ENCODE measurements around the gene SERTAD1.
"Not testable (repeated sequence)": the region's sequence is repeated elsewhere in the genome, so short reads cannot be mapped to it uniquely, and the experiment has no call there.

SERTAD1 gene, protein sequence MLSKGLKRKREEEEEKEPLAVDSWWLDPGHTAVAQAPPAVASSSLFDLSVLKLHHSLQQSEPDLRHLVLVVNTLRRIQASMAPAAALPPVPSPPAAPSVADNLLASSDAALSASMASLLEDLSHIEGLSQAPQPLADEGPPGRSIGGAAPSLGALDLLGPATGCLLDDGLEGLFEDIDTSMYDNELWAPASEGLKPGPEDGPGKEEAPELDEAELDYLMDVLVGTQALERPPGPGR

DNA sequence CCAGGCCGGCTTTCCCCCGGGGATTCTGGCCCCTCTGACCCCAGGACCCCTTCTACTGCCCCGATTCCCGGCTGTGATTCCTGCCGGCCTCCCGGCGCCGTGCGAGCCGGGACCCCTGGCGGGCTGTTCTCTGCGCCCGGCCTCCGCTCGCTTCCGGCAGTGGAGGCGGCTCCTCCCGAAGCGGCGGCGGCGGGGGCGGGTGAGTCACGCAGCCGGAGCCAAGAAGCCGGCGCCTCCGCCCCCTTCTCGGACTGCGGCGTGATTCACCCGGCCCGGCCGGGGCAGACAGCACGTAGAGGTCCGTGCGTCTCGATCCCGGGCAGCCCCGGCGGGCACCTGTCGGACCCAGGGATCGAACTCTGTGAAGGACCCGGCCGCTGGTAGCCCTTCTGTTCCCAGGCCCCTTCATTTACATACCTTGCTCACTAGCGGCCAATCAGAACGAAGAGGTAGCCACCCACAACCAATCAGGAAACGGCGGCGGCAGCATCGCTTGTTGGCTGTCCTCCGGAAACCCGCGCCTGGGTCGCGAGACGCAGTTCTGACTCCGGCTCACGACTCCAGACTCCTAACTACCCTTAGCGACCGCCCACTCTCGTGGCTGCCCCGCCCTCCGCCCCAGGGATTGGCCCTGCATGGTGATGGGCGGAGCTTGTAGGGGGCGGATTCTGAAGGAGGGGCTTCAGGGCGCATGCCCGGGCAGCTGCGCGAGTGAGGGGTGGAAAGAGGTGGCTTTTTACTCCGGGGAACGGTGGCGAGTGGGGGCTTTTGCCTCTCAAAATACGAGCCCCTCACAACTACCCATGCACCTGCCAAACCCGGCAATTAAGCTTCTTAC lies at the start of gene SERTAD1:
Gene SERTAD1 (minus strand): TSS at position 543 of the 838 bp plus-strand sequence. CDS start 2,446 bp downstream, outside the sequence.
- peak; percentile 100 for DNase-seq

DNA sequence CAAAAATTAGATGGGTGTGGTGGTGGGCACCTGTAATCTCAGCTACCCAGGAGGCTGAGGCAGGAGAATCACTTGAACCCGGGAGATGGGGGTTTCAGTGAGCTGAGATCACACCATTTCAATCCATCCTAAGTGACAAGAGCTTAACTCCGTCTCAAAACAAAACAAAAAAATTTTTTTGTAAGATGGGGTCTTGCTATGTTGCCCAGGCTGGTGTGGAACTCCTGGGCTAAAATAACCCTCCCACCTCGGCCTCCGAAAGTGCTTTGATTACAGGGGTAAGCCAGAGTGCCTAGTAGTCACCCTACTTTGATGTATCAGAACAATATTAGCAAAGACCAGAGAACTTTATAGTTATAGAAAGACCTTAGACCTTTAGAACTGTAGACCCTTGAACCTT lies 48.9 kb upstream of the SERTAD1 start:
- DNase-seq = no peak

DNA sequence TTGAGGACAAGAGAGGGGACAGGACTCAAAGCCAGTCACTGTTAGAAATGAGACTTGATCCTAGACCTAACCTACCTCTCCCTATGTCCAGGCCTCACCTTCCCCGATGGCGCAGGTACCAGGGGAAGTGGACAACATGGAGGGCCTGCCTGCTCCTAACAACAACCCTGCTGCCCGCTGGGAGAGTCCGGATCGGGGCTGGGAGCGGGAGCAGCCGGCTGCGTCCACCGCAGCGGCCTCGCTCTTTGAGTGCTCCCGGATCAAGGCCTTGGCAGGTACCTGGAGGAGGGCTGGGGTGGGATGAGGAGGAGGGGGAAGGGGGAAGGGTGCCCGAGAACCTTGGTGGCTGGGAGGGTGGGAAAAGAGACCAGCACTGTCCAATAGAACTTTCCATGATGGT lies 46.7 kb upstream of the SERTAD1 start:
- no peak for DNase-seq

DNA sequence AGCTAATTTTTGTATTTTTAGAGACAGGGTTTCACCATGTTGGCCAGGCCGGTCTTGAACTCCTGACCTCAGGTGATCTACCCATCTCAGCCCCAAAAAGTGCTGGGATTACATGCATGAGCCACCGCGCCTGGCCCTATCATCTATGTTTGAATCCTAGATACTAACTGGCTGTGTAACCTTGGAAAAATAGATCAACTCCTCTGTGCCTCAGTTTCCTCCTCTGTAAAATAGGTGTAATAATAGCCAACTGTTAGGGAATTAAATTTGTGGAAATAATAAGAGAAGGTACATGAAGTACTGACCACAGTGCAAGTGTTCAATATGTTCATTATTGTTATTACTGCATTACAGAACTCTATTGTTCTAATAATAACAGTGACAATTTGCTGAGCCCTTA lies 45.3 kb upstream of the SERTAD1 start:
- no peak for DNase-seq

DNA sequence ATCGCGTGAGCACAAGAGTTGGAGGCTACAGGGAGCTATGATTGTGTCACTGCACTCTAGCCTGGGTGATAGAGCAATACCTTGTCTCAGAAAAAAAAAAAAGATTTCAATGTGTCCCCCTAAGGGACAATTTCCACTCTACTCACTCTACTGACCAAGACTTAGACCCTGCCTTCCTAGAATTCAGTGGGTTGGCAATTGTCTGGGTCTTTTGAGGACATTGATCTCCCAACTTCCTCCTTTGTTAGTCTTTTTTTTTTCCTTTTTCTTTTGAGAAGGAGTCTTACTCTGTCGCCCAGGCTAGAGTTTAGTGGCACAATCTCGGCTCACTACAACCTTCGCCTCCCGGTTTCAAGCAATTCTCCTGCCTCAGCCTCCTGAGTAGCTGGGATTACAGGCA lies 43.2 kb upstream of the SERTAD1 start:
- no peak for DNase-seq

DNA sequence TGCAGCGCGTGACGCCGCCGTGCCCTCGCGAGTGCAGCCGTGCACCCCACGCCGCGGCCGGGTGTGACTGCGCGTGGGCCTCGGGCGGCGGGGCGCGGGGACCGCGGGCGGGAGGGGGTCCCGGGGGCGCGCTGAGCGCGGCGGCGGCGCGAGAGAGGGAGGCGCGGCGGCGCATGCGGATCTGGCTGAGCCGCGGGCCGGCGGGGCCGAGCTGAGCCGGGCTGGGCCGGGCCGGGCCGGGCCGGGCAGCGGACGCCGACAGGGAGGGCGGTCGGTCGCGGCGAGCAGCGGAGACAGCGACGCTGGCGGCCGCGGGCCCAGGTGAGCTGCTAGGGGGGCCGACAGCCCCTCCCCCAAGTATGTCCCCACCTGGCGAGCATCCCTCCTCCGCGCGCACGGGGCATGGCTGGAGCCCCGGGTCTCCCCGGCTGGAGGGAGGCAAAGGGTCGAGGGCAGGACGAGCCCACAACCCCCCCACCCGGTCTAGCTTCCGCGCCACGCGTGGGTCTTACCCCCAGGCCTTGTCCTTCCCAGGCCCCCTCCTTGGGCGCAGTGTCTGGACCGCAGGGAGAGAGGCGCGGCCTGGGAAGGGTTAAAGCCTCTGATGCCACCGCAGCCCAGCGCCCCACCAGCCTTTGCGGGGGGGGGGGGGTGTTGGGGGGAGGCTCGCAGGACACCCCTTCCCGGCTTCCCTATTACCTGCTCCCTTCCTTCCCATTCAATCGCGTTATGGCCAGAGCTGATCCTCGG lies 41.4 kb upstream of the SERTAD1 start, which contains the start of gene SPTBN4:
Gene SPTBN4 (plus strand): TSS at position 17 of the 750 bp plus-strand sequence. CDS start 5,621 bp downstream, outside the sequence.
- DNase-seq = no peak

DNA sequence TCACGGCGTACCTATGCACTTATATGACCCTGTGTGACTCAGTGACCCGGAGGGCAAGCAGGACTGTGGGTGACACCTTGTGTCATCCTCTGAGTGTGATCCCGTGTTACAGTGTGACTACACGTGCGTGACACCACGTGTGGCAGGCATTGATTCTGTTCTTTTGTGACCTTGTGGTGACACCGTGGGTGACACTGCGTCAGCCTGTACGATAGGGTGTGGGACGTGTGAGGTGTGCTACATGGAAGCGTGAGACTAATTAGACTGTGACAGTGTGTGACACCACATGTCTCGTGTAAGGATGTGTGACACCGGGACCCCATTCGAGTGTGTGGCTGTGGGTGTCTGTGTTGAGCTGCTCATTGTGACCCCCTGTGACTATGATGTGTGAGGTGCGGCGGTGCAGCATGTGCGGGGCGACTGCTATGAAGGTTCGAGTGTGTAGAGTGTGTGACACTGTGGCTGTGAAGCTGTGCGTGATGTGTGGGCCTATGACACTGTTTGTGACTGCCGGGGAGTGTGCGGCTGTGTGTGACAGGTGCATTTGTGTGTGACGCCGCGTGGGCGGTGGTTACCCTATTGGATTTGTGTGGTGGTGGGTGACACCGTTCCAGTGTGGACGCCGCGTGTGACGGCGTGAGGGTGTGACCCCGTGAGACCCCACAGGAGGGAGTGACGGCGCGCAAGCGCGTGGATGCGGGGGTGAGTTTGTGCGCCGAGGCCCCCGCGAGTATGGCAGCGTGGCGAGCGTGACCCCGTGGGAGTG lies 40.6 kb upstream of the SERTAD1 start:
- DNase-seq = peak; percentile 91

DNA sequence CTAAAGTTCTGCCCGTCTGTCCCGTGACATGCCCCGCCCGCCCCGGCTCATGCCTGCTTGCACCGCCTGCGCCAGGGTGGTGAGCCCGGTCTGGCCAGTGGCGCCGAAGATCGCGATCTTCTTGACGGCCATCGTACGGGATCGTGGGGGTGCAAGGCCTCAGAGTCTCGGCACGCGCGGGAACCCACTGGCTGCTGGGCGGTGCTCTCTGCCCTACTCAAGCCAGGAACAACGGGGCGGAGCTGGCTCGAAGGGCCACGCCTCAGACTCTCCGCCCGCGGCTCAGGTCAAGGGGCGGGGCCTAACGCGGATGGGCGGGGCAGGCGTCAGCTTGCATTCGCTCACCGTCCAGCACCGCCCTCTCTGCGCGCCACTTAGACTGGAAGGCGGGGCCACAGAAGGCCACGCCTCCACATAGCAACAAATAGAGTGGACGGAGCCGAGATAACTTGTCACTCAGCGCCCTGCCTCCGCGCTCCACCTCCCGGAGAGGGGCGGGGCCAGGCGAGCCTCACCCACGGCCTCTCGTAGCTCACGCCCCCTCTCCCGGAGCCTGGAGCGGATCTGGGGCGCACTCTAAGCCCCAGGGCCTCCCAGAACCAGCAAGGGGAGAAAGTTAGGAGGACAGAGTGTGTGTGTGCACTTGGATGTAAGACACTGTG lies 39.9 kb upstream of the SERTAD1 start, which contains the start of gene BLVRB:
Gene BLVRB (minus strand): TSS at position 189 of the 662 bp plus-strand sequence. CDS start 57 bp downstream, at position 132.
- DNase-seq = peak; percentile 100

DNA sequence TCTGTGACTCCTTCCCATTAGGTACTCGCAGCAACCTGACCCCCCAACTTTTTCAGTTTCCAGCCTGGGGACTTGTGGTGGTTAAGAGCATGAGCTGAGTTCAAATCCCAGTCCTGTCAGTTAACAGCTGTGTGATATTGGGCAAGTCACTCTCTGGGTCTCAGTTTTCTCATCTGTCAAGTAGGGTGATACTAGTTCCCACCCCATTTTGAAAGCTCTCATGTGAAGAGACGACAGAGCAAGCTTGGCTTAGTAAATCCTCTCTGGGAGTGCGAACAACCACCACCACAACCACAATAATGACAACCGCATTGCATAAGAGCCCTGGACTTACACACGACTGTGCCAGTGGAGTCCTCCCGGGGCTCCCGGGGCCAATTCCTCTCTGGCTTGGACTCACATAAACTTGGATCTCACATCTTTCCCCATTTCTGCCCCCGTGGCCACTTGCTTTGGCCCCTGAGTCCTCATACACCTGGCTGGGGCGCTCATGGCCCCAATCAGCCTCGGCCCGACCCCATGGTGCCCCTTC lies 39.3 kb upstream of the SERTAD1 start:
- DNase-seq = no peak

DNA sequence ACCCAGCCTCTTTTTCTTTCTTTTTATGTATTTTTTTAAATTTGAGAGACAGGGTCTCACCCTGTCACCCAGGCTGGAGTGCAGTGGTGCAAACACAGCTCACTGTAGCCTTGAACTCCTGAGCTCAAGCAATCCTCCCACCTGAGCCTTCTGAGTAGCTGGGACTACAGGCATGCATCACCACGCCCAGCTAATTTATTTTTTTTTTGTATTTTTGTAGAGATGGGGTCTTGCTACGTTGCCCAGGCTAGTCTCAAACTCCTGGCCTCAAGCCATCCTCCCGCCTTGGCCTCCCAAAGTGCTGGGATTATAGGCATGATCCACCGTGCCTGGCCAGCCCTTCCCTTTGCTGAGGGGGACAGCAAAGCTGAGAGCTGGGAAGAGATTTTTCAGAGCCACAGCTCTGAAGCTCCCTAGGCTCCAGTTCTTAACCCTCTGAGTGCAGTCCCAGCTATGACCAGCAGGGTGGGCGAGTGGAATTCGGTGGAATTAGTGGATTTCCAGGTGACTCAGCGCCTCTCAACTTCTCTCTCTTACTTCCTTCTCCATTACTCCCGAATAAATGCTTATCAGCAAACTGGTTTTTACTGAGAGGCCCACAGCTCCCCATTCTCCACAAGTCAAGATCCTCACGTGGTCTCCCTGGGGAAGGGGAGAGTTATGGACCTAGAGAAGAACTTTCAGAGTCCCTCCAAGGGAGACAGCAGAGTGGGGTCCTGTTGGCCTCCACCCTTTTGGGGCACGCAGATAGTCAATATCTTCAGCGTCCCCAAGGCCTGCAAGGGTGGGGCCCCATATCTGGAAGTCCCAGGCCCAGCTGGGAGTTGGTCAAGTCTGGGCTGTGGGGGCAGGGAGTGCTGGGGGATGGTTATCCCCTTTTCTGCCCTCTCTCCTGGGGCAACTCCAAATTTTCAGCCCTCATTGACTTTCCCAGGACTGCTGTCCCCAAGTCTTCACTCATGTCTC lies 38.5 kb upstream of the SERTAD1 start:
- DNase-seq = peak; percentile 91

DNA sequence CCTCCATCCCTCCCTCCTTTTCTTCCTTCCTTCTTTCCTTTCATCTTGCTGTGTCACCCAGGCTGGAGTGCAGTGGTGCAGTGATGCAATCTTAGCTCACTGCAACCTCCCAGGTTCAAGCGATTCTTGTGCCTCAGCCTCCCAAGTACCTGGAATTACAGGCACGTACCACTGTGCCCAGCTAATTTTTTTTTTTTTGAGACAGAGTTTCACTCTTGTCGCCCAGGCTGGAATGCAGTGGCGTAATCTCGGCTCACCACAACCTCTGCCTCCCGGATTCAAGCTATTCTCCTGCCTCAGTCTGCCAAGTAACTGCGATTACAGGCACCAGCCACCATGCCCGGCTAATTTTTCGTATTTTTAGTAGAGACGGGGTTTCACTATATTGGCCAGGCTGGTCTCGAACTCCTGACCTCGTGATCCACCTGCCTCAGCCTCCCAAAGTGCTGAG lies 37.8 kb upstream of the SERTAD1 start:
- DNase-seq = not testable (repeated sequence)

DNA sequence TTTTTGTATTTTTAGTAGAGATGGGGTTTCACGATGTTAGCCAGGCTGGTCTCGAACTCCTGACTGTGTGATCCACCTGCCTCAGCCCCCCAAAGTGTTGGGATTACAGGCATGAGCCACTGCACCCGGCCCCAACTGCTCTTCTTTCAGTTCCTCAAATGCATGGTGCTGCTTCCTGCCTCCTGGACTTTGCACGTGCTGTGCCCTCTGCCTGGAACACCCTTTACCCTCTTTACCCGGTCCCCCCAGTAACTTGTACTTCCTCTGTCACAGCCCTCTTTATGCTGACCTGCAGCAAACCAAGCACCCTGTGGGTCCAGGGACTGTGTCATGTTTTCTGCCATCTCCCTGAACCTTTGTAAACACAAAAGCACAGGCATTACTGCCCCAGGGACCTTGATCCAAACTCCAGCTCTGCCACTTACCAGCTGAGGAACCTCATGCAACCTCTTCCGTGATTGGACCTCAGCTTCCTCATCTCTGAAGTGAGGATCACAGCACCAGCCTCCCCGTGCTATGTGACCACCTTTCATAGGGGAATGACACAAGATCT lies 36.0 kb upstream of the SERTAD1 start:
- no peak for DNase-seq

DNA sequence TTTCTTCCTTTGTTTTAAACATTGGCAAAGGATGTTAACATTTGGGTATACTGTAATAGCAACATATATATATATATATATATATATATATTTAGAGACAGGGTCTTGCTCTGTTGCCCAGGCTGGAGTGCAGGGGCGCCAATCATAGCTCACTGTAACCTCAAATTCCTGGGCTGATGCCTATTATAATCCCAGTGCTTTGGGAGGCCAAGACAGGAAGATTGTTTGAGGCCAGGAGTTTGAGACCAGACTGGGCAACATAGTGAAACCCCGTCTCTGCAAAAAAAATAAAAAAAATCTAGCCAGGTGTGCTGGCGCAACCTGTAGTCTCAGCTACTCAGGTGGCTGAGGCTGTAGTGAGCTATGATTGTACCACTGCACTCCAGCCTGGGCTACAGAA lies 34.4 kb upstream of the SERTAD1 start:
- no peak for DNase-seq

DNA sequence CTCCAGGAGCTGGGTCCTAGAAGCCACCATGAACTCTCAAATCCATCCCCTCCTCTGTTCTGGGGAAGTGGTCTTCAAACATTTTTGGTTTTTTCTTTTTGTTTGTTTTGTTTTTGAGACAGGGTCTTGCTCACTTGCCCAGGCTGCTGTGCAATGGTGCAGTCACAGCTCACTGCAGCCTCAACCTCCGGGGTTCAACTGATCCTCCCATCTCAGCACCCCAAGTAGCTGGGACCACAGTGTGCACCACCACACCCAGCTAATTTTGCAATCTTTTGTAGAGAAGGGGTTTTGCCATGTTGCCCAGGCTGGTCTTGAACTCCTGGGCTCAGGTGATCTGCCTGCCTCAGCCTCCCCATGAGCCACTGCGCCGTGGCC lies 32.8 kb upstream of the SERTAD1 start:
- no peak for DNase-seq

DNA sequence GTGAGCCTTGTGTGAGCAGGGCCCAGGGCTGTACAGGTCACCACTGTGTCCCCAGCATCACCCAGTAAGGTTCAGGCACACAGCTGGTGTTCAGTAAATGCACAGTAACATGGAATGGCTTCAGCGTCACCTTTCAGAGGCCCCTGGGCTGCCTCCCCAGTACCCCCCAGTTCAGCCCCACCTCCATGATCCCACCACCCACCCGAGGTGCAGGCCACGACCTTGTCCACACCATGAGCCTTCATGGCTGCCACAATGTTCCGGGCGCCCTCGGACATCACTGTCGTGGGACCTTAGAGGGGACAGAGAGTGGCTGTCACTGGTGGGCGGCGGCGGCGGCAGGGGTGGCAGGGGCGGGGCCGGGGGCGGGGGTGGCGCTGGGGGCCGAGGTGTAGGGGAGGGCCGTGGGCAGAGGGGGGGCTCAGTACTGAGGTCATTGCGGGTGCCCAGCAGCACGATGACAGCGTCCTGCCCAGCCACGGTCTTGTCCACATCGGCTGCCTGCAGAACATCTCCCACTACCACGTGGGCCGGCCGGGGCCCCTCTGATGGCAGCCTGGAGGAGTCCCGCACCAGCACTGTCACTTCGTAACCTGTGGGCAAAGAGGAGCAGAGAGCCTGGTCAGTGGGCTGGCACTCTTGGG lies 32.3 kb upstream of the SERTAD1 start:
- no peak for DNase-seq

DNA sequence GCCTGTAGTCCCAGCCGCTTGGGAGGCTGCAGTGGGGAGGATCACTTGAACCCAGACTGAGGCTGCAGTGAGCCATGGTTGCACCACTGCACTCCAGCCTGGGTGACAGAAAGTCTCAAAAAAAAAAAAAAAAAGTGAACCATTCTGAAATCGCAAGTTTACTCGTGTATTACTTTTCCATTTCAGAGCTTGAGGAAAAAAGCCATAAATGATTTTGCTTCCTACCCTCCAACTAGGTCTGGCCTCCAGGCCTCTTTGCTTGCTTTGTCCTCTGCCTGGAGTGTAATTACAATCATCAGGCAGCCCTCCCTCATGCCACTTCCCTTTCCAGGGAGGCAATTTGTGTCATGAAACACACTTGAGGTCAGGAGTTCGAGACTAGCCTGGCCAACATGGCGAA lies 31.3 kb upstream of the SERTAD1 start:
- no peak for DNase-seq

DNA sequence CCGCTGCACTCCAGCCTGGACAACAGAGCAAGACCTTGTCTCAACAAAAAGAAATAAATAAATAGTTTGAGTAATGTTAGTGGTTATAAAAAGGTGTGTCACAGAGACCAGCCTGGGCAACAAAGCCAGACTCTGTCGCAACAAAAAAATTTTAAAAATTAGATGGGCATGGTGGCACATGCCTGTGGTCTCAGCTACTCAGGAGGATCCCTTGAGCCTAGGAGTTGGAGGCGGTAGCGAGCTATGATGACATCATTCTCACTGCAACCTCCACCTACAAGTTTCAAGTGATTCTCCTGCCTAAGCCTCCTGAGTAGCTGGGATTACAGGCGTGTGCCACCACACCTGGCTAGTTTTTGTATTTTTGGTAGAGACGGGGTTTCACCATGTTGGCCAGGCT lies 28.2 kb upstream of the SERTAD1 start:
- not testable (repeated sequence) for DNase-seq

DNA sequence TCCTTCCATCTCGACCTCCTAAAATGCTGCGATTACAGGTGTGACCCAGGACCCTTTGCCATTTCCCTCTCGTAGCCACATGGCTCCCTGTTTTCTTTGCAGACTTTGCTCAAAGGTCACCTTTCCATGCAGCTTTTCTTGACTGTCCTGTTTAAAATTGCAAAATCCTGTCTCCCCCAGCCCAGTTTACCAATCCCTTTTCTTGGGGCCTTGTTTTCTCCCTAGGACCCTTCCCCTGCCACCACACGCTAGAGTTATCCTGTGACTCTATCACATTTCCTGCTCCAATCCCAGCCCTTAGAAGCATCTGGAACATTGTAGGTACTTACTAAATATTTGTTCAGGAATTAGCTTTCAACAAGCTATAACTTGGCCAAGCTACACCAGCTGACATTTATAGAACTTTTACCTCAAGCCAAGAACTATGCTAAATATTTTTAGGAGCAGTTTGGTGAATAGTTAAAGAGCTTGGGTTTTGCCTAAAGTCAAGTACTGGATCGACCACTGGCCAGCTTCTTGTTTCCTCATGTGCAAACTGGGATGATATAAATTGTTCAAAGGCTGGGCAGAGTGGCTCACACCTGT lies 27.5 kb upstream of the SERTAD1 start:
- DNase-seq = no peak

DNA sequence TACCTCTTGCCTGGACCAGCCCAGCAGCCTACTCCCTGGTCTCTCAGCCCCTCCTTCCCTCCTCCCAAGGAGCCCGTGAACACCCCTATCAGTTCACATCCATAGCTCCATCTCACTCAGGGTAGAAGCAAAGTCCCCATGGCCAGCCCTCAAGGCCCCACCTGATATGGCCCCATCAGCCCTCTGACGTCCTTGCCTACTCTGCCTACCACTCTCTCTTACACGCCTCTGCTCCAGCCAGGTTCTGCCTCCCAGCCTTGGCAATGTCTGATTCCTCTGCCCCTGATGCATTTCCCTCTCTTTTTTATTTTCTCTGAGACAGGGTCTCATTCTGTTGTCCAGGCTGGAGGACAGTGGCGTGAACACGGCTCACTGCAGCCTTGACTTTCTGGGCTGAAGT lies 26.2 kb upstream of the SERTAD1 start:
- DNase-seq = no peak

Data from activated effector memory CD4-positive, alpha-beta T cell treated with anti-CD3 and anti-CD28 coated beads, Interleukin-2, amount 50 U/mL, for 16 hours (primary cell).